Measurements from ENCODE around the gene SWAP70. TPM values are rescaled to one million over a fixed set of nuclear protein-coding genes. Genes with fewer than 3 reads are reported as not detected.
"Not testable (repeated sequence)": the region's sequence is repeated elsewhere in the genome, so short reads cannot be mapped to it uniquely, and the experiment has no call there.

Gene SWAP70
- total RNA-seq, 2 experiments from 2014 or later: 8.4 to 10.2 TPM

DNA sequence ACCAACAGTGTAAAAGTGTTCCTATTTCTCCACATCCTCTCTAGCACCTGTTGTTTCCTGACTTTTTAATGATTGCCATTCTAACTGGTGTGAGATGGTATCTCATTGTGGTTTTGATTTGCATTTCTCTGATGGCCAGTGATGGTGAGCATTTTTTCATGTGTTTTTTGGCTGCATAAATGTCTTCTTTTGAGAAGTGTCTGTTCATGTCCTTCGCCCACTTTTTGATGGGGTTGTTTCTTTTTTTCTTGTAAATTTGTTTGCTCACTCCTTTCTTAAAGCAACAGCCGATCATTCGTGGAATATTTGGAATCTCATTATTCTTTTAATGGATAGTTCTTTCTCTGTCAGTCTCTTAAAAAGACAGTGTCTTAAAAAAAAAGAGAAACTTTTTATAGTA lies 79.6 kb downstream of the SWAP70 start:
- CTCF ChIA-PET, POLR2A ChIA-PET: not testable (repeated sequence)

DNA sequence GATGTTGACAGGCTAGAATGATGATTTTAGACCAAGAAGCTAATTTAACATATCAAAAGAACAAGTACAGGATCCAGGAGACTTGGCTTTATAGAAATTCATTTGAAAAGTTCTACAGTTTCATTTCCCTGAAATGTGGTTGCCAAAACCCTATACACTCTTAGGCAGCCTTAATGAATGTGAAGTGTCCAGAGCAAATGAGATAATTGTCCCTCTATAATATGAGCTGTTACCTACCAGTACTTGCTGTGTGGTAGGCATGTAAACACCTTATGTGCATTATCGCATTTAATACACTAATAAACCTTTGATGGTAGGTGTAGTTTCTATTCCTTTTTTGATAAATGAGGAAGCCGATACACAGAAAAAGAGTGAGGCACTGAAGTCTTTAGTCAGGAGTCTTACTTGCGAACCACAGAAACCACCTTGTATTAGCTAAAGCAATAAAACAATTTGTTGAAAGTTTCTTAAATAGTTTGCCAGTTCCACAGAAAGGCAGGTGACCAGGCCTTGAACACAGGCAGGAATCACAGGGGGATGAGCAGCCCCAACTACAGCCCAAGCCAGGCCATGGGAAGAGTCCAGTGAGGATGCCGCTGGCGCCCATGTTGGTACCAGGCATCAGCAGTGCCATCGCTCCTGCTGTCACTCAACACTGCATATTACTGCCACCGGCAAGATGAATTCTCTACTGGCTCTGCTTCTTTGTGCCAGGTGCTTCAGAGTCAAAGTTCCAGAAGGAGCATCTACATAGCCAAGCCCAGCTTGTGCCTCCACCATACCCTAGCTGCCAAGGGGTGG lies 81.7 kb downstream of the SWAP70 start:
- POLR2A ChIA-PET: no interaction called here
- CTCF ChIA-PET: interaction anchor here (1.0 kb wide), 1 partner anchor 211 kb away, joined by 4 read pairs; no protein-coding TSS in a partner anchor

DNA sequence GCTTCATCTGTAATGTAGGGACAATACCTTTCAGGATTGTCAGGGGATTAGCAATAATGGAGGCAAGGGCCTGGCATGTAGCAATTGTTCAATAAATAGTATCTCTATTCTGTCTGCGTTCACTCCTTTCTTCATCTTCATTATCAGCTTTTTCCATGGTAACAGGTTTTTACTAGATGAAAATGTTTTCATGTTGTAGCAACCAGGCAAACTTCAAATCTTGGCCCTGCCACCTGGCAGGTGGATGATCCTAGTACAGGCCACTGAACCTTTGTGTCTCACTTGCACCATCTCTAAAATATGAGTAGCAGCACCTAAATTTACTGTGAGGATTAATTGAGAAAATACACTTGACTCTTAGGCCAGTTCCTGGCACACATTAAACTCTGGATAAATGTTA lies 83.4 kb downstream of the SWAP70 start:
- POLR2A ChIA-PET: no interaction called here
- CTCF ChIA-PET: interaction anchor here (0.6 to 4.7 kb wide), 3 partner anchors 12 to 134 kb away, joined by 3 to 41 read pairs (median 26); no protein-coding TSS in a partner anchor

DNA sequence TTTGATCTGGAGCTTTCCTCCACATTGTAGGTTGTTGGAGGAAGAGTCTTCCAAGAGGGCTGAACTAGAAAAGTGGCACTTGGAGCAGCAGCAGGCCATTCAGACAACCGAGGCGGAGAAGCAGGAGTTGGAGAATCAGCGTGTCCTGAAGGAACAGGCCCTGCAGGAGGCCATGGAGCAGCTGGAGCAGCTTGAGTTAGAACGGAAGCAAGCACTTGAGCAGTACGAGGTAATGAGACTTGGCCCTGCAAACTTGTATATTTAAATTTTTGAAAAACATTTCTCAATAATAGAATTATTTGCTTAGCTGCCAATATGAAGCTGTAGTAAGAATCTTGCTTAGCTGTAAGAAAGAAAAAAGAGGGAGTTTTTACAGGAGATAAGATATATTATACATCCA lies 84.0 kb downstream of the SWAP70 start:
- ChIA-PET POLR2A (interaction anchor here (0.7 to 0.9 kb wide), 2 partner anchors 135 to 171 kb away, joined by 3 to 4 read pairs; no protein-coding TSS in a partner anchor), CTCF (interaction anchor here (0.6 to 4.7 kb wide), 10 partner anchors 7 to 363 kb away, joined by 3 to 41 read pairs (median 4); partner anchors contain the start of gene IPO7)

DNA sequence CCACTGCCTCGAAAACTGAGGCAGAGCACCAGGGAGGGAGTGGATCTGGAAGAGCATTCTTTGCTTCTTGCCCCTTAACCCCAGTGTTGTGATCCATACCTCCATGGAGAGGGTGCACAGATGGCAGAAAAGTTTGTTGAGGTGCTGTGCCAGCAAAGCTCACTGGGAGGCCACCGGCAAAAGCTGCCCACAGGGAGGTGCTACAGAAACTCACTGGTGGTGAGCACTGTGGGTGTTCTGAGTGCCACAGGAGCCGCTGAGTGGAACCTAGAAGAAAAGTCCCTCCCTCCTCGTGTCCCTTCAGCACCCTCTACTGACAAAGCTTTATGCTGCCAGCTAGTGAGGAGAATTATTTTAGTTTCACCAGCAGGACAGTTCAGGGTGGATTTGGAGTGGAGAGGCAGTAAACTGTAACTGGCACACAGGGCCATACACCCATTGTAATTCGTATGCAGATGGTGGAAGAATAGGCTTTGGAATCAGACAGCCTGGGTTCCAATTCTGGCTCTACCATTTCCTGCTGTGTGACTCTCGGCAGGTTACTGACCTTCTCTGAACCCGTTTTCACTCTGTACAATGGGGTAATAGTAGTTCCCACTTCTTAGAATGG lies 84.6 kb downstream of the SWAP70 start:
- ChIA-PET POLR2A (interaction anchor here (0.7 to 0.9 kb wide), 2 partner anchors 136 to 171 kb away, joined by 3 to 4 read pairs; no protein-coding TSS in a partner anchor), CTCF (interaction anchor here (0.6 to 4.7 kb wide), 13 partner anchors 8 to 993 kb away, joined by 3 to 41 read pairs (median 3); partner anchors contain the start of gene IPO7)

DNA sequence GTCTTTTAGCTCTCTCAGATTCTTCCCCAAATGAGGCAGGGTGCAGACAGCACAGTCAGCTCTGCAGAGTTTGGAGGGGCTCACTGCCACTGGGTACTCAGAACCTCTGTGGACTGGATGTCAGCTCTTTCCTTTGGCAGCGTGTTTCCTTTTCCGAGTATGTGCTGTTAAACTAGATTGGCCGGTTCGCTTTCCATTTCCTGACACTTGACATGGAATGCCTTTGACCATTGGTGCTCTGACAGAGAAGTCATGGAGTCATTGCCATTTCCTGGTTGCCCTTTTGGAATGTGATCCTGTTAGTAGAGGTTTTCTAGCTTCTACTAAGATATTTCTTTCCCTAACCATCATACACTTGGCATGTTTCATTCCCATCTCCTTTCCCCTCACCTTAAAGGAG lies 86.7 kb downstream of the SWAP70 start:
- POLR2A ChIA-PET: interaction anchor here (0.8 kb wide), 1 partner anchor 48 kb away, joined by 3 read pairs; no protein-coding TSS in a partner anchor
- CTCF ChIA-PET: interaction anchor here (0.9 to 4.7 kb wide), 3 partner anchors 137 to 215 kb away, joined by 4 to 41 read pairs (median 11); no protein-coding TSS in a partner anchor

DNA sequence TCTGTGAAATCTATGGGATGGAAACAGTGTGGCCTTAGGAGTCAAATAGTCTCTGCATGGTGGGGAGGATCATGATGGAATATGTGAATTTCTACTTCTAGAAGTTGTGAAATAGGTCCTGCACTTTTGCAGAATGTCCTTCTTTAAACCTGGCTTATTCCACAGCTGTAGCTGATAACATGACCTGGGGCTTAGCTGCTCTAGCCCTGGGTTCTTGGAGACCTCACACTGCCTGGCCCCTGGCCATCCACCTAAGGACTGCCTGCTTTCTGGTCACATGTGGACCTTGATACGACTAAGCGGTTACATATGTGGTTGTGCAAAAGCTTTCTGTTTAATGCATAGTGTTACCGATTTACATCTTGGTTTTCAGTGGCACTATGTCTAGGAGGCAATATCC lies 88.2 kb downstream of the SWAP70 start:
- POLR2A ChIA-PET: no interaction called here
- CTCF ChIA-PET: interaction anchor here (0.5 kb wide), 1 partner anchor 241 kb away, joined by 3 read pairs; no protein-coding TSS in a partner anchor

DNA sequence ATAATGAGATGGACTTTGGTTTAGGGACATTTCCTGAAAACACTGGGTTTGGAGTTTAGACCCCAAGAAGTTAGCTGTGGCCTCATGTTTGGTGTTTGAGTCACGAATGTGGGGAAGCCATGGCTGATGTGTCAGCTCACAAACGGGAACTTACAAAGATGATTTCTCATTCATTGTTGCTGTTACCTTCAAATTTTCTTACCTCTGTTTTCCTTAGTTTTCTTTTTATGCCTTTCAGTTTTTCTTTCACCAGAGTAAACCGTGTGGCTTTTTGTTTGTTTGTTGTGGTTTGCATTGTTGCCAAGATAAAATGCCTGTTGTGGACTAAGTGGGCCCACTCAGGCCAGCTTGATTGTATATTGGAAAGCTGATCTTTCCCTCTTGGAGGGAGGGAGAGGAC lies 89.1 kb downstream of the SWAP70 start:
- CTCF ChIA-PET: interaction anchor here (0.6 kb wide), 1 partner anchor 303 kb away, joined by 4 read pairs; no protein-coding TSS in a partner anchor

DNA sequence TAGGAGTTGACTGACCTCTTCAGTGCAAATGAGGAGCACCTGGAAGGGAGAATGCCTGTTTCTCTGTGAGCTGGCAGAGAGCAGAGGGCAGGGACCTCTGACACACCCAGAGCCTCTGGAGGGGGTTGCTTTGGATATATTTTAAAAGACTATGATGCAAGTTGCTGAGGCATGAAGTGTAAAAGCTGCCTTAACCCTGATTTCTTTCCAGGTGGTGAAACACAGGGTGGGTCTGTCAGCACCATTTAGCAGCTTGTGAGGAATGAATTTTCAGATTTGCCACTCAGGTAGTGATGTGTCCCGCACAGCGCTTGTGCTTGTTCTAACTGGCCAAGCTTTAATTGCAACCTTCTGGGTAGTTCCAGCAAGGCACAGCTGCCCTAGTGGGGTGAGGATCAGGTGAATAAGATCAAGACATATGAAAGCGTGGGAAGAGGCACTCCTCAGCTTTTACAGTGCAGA lies 90.2 kb downstream of the SWAP70 start:
- CTCF ChIA-PET: no interaction called here
- POLR2A ChIA-PET: no interaction called here

More for the DNA sequence above, 89.1 kb downstream of the SWAP70 start:
- POLR2A ChIA-PET: interaction anchor here (0.6 to 0.8 kb wide), 2 partner anchors 34 to 218 kb away, joined by 3 read pairs; no protein-coding TSS in a partner anchor

DNA sequence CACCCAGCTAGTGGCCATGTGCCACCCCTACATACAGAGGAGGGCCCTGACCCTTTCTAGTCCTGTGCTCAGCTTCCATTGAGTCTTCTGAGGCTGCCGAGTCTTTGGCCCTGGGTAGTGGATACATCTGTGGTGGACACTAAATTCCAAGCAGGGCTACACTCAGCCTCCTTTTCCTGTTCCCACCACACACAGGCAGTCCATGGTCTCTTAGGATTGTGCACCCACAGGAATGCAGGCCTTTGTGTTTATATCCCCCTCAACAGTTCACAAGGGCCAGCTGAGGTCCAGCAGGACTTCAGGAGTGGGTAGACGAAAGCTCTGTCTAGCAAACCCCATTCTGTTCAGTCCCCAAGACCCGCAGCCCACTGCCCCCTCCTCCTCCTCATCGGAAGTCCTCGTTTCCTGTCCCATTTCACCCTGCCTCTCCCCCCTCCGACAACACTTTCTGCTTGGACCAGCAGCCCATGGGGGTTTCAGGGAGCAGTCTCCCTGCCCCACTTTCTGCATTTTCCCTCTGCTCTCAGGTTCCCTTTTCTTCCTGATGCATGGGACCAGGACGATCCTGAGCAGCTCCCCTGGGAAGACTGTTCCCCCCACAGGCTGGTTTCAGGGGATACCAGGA lies 91.8 kb downstream of the SWAP70 start:
- ChIA-PET POLR2A (no interaction called here), CTCF (interaction anchor here (1.6 kb wide), 1 partner anchor 217 kb away, joined by 4 read pairs; no protein-coding TSS in a partner anchor)

DNA sequence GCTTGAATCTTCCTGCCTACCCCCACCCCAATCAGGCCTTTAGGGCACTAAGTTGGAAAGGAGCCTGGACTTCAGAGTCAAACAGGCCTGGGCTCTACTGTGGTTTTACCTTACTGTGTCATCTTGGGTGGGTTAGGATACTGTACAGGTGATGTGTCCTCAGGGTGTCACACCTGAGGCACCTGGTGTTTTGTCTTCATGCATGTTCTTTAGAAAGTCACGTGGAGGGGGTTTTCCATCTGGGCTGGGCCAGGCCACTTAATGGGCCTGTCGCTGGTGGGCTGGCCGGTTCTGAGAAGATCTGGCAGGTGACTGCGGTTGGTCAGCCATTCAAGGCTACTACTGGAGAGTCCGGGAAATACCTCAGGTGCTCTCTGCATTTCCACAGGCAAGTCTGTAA lies 92.6 kb downstream of the SWAP70 start:
- CTCF ChIA-PET: interaction anchor here (0.9 to 1.6 kb wide), 2 partner anchors 216 to 551 kb away, joined by 4 to 5 read pairs; no protein-coding TSS in a partner anchor

DNA sequence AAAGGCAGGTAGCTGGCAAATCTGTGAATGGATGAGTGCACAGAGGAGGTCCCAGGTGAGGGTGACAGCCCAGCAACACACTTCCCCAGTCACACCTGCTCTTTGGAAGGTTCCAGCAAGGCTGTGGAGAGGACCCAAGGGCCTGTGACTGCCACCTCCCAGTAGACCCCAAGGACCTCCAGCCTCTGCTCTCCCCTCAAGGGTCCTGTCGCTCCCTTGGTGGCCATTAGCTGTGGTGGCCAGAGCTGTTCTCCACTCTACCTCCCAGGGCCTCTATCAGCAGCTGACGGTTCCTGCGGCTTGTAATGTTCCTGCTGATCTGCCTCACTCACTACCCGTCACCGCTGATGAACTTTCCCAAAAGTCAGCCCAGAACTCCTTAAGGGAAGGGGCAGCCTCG lies 93.0 kb downstream of the SWAP70 start:
- POLR2A ChIA-PET: no interaction called here
- CTCF ChIA-PET: interaction anchor here (0.9 to 1.6 kb wide), 2 partner anchors 215 to 551 kb away, joined by 4 to 5 read pairs; no protein-coding TSS in a partner anchor

More for the DNA sequence above, 92.6 kb downstream of the SWAP70 start:
- POLR2A ChIA-PET: no interaction called here

DNA sequence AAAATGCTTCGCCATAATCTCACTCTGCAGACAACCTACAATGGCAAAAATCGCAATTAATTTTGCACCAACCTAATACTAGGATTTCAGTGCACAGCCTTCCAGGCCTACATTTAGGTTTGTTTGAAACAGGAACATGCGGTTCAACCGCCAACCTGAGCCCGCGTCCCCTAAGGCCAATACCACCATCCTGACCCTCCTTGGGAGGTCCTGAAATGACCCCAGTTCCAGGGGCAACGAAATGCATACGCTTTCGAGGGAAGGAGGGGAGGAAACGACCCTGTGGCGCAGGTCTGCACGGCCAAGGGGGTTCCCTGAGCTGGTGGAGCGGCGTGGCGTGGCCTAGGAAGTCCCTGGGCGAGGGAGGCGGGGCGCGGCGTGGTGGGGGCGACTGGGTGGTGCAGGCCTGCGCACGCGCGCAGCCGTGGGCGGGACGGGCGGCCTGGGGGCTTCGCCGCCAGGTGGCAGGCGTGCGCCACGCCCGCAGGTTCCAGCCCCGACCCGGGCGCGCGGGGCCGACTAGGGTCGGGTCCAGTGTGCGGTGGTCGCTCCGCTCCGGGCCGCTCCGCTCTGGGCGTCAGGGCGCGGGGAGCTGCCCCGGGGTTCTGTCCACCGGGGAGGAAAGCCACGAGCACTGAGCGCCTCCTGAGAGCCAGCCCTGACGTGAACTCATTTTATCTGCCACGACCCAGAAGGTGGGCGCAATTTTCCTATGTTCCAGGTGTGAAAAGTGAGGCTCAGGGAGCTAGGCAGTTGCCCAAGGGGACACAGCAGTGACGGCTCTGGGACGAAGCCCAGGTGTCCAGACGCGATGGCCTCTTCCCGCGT lies 94.1 kb downstream of the SWAP70 start:
- CTCF ChIA-PET: interaction anchor here (0.6 to 4.5 kb wide), 15 partner anchors 9 to 566 kb away, joined by 3 to 55 read pairs (median 4); partner anchors contain the start of gene ADM
- POLR2A ChIA-PET: interaction anchor here (0.5 to 2.8 kb wide), 4 partner anchors 102 to 200 kb away, joined by 3 to 11 read pairs (median 5); no protein-coding TSS in a partner anchor

DNA sequence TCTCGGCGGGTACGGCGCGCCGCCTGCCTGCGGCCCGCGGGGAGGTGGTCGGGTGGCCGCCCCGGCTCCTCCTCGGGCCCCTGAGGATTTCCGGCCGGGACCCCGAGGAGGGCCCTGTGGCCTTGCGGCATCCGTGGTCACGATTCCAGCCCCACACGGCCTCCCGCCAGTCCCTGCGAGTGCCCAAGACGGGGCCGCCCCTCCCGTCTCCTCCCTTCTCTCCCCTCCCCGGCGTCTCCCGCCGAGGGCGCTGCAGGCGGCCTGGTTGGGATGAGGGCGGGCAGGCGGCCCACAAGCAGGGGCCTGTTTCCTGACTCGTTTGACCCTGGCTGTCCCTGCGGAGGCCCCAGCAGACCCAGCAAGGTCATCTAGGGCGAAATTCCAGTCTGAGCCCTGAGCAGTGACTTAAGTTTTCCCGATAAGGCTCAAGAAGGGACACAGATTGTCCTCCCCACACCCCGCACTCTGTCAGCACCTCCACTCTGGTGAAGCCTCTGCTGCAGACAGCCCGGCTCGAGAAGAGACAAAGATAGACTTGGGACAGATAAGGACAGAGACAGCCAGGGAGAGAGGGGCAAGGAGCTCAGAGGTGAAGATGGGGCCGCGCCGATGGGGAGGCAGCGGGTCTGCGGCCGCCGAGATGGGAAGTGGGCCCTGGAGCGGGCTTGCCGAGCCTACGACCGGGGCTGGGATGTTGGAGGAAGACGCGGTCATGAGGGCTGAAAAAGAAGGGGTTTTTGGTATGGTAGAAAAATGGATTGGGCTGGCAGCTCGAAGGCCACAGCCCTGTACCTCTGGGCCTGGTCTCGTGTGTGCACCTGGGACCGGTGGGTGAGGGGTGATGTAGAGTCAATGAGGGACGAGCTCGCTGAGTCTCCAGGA lies 95.0 kb downstream of the SWAP70 start:
- POLR2A ChIA-PET: interaction anchor here (0.5 to 2.8 kb wide), 8 partner anchors 101 to 549 kb away, joined by 3 to 11 read pairs (median 4); partner anchors contain the start of gene WEE1
- CTCF ChIA-PET: interaction anchor here (0.7 to 4.5 kb wide), 15 partner anchors 10 to 566 kb away, joined by 3 to 55 read pairs (median 4); partner anchors contain the start of gene ADM

DNA sequence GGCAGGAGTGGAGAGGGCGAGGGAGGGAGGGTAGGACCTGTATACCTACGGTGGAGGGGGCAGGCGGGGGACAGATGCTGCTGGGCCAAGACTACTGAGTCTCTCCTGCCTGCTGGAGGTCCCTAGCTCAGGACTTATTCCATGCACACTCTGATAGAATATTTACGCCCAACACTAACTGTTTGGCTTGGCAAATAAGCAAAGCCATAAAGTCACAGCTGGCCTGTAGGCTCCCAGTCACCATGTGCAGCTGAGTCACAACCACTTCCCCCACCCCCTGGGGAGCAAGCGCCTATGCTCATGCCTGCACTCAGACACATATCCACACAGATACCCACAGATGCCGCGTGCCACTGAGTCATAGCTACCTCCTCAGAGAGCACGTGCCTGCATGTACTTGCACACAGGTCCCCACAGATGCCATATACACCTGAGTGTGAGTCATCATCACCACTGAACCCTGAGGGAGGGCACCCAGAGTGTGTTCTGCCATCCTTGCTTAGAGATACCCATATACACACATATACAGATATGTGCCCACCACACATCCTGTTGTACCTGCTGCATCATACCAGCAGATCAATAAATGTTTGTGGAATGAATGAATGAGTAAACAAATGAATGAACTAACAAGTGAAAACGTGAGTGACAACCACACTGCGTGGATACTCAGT lies 95.8 kb downstream of the SWAP70 start:
- ChIA-PET CTCF (interaction anchor here (0.7 to 4.5 kb wide), 9 partner anchors 11 to 565 kb away, joined by 3 to 55 read pairs (median 7); partner anchors contain the start of gene ADM), POLR2A (interaction anchor here (0.6 to 2.8 kb wide), 8 partner anchors 100 to 548 kb away, joined by 3 to 11 read pairs (median 4); partner anchors contain the start of gene WEE1)

DNA sequence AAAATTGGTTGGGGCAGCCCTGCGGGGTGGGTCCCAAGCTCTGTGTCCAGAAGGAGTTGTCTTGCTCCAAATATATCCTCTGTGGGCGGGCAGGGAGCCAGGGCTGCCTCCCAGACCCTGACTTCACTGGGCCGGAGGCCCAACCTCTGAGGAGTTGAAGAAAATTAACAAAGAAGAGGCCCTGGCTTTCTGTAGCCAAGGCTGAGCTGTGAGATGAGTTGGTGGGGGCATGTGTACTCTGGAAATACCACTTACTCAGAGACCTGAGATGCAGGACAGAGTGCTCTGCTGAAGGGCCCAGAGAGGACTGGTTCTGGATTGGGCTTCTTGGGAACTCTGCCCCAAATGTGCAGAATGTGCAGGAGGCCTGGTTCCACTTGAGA lies 96.3 kb downstream of the SWAP70 start:
- POLR2A ChIA-PET: interaction anchor here (0.6 to 2.8 kb wide), 4 partner anchors 147 to 539 kb away, joined by 3 to 11 read pairs (median 4); partner anchors contain the start of gene WEE1
- CTCF ChIA-PET: interaction anchor here (2.2 to 4.5 kb wide), 4 partner anchors 12 to 547 kb away, joined by 7 to 55 read pairs (median 24); partner anchors contain the start of gene ADM

All from activated CD8-positive, alpha-beta memory T cell treated with anti-CD3 and anti-CD28 coated beads for 36 hours (primary cell).